ENCODE measurements around the gene NLRC5. TPM values are rescaled to one million over a fixed set of nuclear protein-coding genes. Genes with fewer than 3 reads are reported as not detected.

NLRC5 gene
- total RNA-seq, 3 donors from 2014 or later (not counting 1 experiment from before 2014, with no cell fraction given) = 320 to 563 (median 535) TPM

DNA sequence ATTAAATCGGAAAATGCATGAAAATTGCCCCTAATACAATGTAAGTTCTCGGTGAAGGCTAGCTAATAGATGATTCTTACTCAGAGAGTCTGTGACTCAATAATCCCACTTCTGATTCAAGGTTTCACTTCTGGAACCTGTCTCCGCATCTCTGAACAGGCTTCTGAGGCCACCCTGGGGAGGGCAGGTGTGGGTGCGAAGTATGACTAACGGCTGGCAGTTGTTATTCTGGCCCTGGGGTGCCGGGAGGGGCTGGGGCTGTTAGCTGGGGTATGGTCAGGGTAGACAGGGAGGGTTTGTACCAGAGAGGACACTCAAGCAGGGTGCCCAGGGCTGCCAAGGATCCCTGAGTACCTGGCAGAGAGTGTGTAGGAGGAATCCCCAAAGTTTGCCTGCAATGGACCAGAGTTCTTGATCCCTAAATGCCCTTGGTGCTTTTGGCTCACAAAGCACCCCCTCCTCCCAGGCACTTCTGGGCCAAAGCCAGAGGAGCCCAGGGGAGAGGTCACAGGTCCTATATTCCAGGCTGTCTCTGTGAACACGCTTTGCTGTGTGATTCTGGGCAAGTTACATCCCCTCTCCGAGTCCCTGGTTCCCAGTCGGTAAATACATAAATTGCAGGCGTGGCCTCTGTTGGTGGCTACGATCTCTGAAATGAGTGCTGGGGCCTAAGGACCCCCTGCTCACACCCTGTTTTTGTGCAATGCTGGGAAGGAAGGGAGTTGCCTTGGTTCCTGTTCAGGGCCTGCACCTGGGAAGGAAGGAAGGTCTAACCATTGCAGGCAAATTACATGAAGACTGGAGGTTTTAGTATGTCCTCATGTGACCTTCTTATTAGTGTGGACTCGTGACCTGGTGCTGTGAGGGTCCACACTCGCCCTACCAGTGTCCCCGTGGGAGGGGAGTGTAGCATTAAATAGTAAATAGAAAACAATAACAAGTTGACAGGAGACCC, 53.1 kb downstream of the NLRC5 start:
- Histone ChIP-seq H3K27me3 (ENCODE audit: control insufficient read depth, insufficient read depth, low read length) (no peaks in the 10 kb centered on the region), H3K4me3 (ENCODE audit: low read length) (peak overlapping the region; percentile 13), H3K9me3 (ENCODE audit: control insufficient read depth, insufficient read depth, low read length) (no peaks in the 10 kb centered on the region), H3K27ac (ENCODE audit: low read length) (peak overlapping the region; percentile 91), H3K36me3 (ENCODE audit: control insufficient read depth, insufficient read depth, low read length) (peaks cover 65% of the 10 kb centered on the region), H3K4me1 (ENCODE audit: control insufficient read depth, insufficient read depth, low read length) (peaks cover 91% of the 10 kb centered on the region)
- H3K36me3 Mint-ChIP-seq = peaks cover 8% of the 10 kb centered on the region
- H3K27me3 Mint-ChIP-seq (ENCODE audit: low read depth in 2 of 2) = no peaks in the 10 kb centered on the region
- intact Hi-C loops (cut with micrococcal nuclease) = loop anchor here (1.0 to 5.0 kb wide), 3 partner anchors 28 to 180 kb away; no protein-coding TSS in a partner anchor
- TF ChIP-seq, protein P1, sequence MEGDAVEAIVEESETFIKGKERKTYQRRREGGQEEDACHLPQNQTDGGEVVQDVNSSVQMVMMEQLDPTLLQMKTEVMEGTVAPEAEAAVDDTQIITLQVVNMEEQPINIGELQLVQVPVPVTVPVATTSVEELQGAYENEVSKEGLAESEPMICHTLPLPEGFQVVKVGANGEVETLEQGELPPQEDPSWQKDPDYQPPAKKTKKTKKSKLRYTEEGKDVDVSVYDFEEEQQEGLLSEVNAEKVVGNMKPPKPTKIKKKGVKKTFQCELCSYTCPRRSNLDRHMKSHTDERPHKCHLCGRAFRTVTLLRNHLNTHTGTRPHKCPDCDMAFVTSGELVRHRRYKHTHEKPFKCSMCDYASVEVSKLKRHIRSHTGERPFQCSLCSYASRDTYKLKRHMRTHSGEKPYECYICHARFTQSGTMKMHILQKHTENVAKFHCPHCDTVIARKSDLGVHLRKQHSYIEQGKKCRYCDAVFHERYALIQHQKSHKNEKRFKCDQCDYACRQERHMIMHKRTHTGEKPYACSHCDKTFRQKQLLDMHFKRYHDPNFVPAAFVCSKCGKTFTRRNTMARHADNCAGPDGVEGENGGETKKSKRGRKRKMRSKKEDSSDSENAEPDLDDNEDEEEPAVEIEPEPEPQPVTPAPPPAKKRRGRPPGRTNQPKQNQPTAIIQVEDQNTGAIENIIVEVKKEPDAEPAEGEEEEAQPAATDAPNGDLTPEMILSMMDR (IDR thresholded peaks at IDR 0.05) = no peak
- peaks cover 2 to 3% of the 10 kb centered on the region in 2 donors for H3K9me3 Mint-ChIP-seq
- WGBS (ENCODE audit: insufficient coverage) = 32% methylated on average over 14 of the region's 14 CpGs
- H3K27ac Mint-ChIP-seq = peak overlapping the region; percentile 93 to 96
- H3K4me1 Mint-ChIP-seq = peaks cover 64 to 67% of the 10 kb centered on the region in 2 donors
- ATAC-seq (peak; percentile 73 to 79 (median 77)), DNase-seq (peak; percentile 76 to 80)
- peak overlapping the region; percentile 83 for H3K4me3 Mint-ChIP-seq

DNA sequence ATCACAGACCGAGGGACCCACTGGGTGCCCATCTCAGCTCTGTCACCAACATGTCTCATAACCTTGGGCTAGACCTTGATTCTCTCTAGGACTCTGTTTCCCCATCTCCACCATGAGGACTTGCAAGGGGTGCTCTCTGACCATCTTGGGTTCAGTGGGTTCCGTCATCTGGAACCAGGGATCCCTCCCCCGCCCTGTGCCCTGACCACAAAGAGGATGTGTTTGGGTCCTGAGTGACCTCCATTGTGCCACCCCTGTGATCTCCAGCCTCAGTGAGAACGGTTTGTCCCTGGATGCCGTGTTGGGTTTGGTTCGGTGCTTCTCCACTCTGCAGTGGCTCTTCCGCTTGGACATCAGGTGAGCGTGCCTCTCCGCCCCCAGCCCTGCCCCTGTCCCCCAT, 53.9 kb downstream of the NLRC5 start:
- peak overlapping the region; percentile 57 for H3K4me3 Mint-ChIP-seq
- intact Hi-C loops (cut with micrococcal nuclease) = loop anchor here (5.0 kb wide), 2 partner anchors 41 to 181 kb away; no protein-coding TSS in a partner anchor
- H3K9me3 ChIP-seq (ENCODE audit: control insufficient read depth, insufficient read depth, low read length) = no peaks in the 10 kb centered on the region
- peaks cover 2 to 3% of the 10 kb centered on the region in 2 donors for H3K9me3 Mint-ChIP-seq
- no peaks in the 10 kb centered on the region for H3K27me3 ChIP-seq (ENCODE audit: control insufficient read depth, insufficient read depth, low read length)
- WGBS (ENCODE audit: insufficient coverage) = 63% methylated on average over 9 of the region's 9 CpGs
- H3K27ac Mint-ChIP-seq = peak overlapping the region; percentile 93 to 96
- peaks cover 65% of the 10 kb centered on the region for H3K36me3 ChIP-seq (ENCODE audit: control insufficient read depth, insufficient read depth, low read length)
- DNase-seq (no peak), ATAC-seq (no peak)
- TF ChIP-seq, protein P1 (IDR thresholded peaks at IDR 0.05) = no peak
- peaks cover 8% of the 10 kb centered on the region for H3K36me3 Mint-ChIP-seq
- H3K4me3 ChIP-seq (ENCODE audit: low read length) = no peak overlapping the region
- peaks cover 56 to 59% of the 10 kb centered on the region in 2 donors for H3K4me1 Mint-ChIP-seq
- H3K27ac ChIP-seq (ENCODE audit: low read length) = peak overlapping the region; percentile 91
- no peaks in the 10 kb centered on the region for H3K27me3 Mint-ChIP-seq (ENCODE audit: low read depth in 2 of 2)
- H3K4me1 ChIP-seq (ENCODE audit: control insufficient read depth, insufficient read depth, low read length) = peaks cover 83% of the 10 kb centered on the region

DNA sequence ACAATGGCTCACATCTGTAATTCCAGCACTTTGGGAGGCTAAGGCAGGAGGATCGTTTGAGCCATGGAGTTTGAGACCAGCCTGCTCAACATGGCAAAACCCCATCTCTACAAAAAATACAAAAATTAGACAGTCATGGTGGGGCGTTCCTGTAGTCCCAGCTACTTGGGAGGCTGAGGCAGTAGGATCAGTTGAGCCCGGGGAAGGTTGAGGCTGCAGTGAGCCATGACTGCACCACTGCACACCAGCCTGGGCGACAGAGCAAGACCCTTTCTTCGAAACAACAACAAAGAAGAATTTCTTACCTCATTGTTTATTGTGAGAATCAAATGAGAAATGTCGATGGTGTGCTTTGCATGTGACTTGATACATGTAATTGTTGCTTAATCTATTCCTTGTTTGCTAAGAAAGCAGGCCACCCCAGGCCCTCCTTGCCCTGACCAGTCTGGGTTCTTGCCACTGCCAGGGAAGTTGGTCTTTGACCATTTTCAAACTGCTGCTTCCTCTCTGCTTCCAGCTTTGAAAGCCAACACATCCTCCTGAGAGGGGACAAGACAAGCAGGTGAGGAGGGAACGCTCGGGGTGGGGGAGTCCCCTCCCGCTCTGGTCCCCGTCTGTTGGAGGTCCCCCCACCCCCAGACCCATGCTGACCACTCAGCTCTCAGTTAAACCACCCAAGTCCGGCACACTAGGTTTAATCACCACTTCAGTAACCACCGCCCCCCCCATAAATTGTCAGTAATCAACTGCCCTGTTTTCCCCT, 55.8 kb downstream of the NLRC5 start:
- intact Hi-C loops (cut with micrococcal nuclease) = loop anchor here (1.0 to 5.0 kb wide), 3 partner anchors 43 to 183 kb away; no protein-coding TSS in a partner anchor
- Histone ChIP-seq H3K4me3 (ENCODE audit: low read length) (no peak overlapping the region), H3K27me3 (ENCODE audit: control insufficient read depth, insufficient read depth, low read length) (no peaks in the 10 kb centered on the region), H3K9me3 (ENCODE audit: control insufficient read depth, insufficient read depth, low read length) (no peaks in the 10 kb centered on the region), H3K36me3 (ENCODE audit: control insufficient read depth, insufficient read depth, low read length) (peaks cover 74% of the 10 kb centered on the region), H3K27ac (ENCODE audit: low read length) (peak overlapping the region; percentile 37), H3K4me1 (ENCODE audit: control insufficient read depth, insufficient read depth, low read length) (peaks cover 64% of the 10 kb centered on the region)
- no peak for ATAC-seq
- peak overlapping the region; percentile 81 to 87 for H3K27ac Mint-ChIP-seq
- H3K36me3 Mint-ChIP-seq = peaks cover 8% of the 10 kb centered on the region
- no peaks in the 10 kb centered on the region for H3K27me3 Mint-ChIP-seq (ENCODE audit: low read depth in 2 of 2)
- WGBS (ENCODE audit: insufficient coverage) = 72% methylated on average over 9 of the region's 12 CpGs
- TF ChIP-seq, protein P1 (IDR thresholded peaks at IDR 0.05) = no peak
- peaks cover 41 to 44% of the 10 kb centered on the region in 2 donors for H3K4me1 Mint-ChIP-seq
- H3K4me3 Mint-ChIP-seq = peak overlapping the region; percentile 53
- peaks cover 2 to 3% of the 10 kb centered on the region in 2 donors for H3K9me3 Mint-ChIP-seq
- DNase-seq = no peak

Measured in natural killer cell (primary cell).